Natural killer cell (primary cell): Measurements from ENCODE around the gene CSNK1G1. TPM values are rescaled to one million over a fixed set of nuclear protein-coding genes. Genes with fewer than 3 reads are reported as not detected.

ENCODE experiments used
- ATAC-seq, 3 donors: fragments of 150-1000 bp in 2 of 3; fragments of 200-7000 bp in 1 of 3; cut with Tn5 transposase; 1 replicate in 1 of 3; 2 replicates in 2 of 3; pipeline ENCODE4 v1.10.0; 2021; ENCODE audit warnings: mild to moderate bottlenecking in 2 of 3, moderate library complexity in 2 of 3
- DNase-seq, 2 donors: peaks; one replicate each; pipeline versions ENCODE4 v3.0.0 to v3.0.0-alpha.2; 2013 to 2021; ENCODE audit warnings: mixed read lengths in 1 of 2
- H3K27ac ChIP-seq: one replicate; pipeline ENCODE4 v1.5.1; 2013; ENCODE audit warnings: mild to moderate bottlenecking, low read length
- H3K27me3 ChIP-seq: one replicate; pipeline ENCODE4 v1.6.1; 2013; ENCODE audit warnings: low read length; ENCODE audit not compliant: control insufficient read depth, insufficient read depth
- H3K36me3 ChIP-seq: one replicate; pipeline ENCODE4 v1.6.1; 2013; ENCODE audit warnings: low read length; ENCODE audit not compliant: control insufficient read depth, insufficient read depth
- H3K4me1 ChIP-seq: one replicate; pipeline ENCODE4 v1.6.1; 2013; ENCODE audit warnings: low read length; ENCODE audit not compliant: control insufficient read depth, insufficient read depth
- H3K4me3 ChIP-seq: one replicate; pipeline ENCODE4 v1.5.1; 2013; ENCODE audit warnings: low read length
- H3K9me3 ChIP-seq: one replicate; pipeline ENCODE4 v1.6.1; 2013; ENCODE audit warnings: low read length; ENCODE audit not compliant: control insufficient read depth, insufficient read depth
- H3K27ac Mint-ChIP-seq, 2 donors: one replicate each; pipeline ENCODE4 v1.8.0; 2022; ENCODE audit warnings: mild to moderate bottlenecking in 2 of 2, mixed read lengths in 2 of 2, moderate library complexity in 1 of 2
- H3K27me3 Mint-ChIP-seq, 2 donors: one replicate each; pipeline ENCODE4 v1.8.0; 2022; ENCODE audit warnings: low read depth in 2 of 2, mixed read lengths in 2 of 2
- H3K36me3 Mint-ChIP-seq: one replicate; pipeline ENCODE4 v1.8.0; 2022; ENCODE audit warnings: mixed read lengths
- H3K4me1 Mint-ChIP-seq, 2 donors: one replicate each; pipeline ENCODE4 v1.8.0; 2022; ENCODE audit warnings: mixed read lengths in 2 of 2
- H3K4me3 Mint-ChIP-seq: one replicate; pipeline ENCODE4 v1.8.0; 2022; ENCODE audit warnings: mild to moderate bottlenecking, moderate library complexity, mixed read lengths
- H3K9me3 Mint-ChIP-seq, 2 donors: one replicate each; pipeline ENCODE4 v1.8.0; 2022; ENCODE audit warnings: mixed read lengths in 2 of 2
- WGBS: methylation state at CpG from one replicate; pipeline ENCODE4 v1.1.7; 2013; ENCODE audit warnings: missing lambda C conversion rate; ENCODE audit not compliant: insufficient coverage; 5-methylcytosine and 5-hydroxymethylcytosine counted together
- intact Hi-C: fragments of 100-400 bp; cut with micrococcal nuclease; formaldehyde crosslinking; loops from one replicate; pipeline ENCODE4 v1.14.2; 2022
- total RNA-seq, 4 donors: library from RNA; stranded (reverse); fragments of 120-200 nt in 1 of 4; gene quantifications; one replicate each; pipeline versions ENCODE4 v1.2.3 to v1.2.4, GENCODE V29; 2013 to 2022
- TF ChIP-seq, protein P1 (sequence below): fragments of 200-600 bp; IDR thresholded peaks from one replicate; pipeline ENCODE4 v1.8.0; 2022; ENCODE audit warnings: antibody characterized with exemption

The CSNK1G1 gene
- total RNA-seq, 3 donors from 2014 or later (not counting 1 experiment from before 2014, with no cell fraction given), result 26.2 to 36.8 (median 34.0) TPM

DNA sequence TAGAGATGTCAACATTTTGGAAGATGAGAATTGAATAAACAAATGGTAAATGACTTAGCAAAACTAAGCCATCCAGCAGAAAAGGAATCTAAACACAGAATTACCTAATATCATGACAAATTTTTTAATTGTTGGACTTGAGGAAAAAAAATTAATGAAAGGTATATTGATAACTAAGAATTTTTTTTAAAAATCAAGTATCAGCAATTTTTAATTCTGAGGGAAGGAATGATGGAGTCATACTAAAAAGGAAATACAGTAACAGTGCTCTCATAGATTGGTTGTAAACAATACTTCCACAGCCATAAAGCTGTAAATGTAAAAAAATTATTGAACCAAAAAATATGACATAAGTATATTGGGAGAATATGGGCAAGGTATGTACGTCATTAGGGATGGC lies 68.0 kb downstream of the CSNK1G1 start:
- H3K4me1 ChIP-seq, result no peaks in the 10 kb centered on the region
- ATAC-seq, result no peak
- no peak overlapping the region for H3K27ac ChIP-seq

GRCh38 chr15:64286473-64286872 lies 69.5 kb downstream of the CSNK1G1 start:
- H3K9me3 Mint-ChIP-seq, result no peaks in the 10 kb centered on the region
- TF ChIP-seq, protein P1, sequence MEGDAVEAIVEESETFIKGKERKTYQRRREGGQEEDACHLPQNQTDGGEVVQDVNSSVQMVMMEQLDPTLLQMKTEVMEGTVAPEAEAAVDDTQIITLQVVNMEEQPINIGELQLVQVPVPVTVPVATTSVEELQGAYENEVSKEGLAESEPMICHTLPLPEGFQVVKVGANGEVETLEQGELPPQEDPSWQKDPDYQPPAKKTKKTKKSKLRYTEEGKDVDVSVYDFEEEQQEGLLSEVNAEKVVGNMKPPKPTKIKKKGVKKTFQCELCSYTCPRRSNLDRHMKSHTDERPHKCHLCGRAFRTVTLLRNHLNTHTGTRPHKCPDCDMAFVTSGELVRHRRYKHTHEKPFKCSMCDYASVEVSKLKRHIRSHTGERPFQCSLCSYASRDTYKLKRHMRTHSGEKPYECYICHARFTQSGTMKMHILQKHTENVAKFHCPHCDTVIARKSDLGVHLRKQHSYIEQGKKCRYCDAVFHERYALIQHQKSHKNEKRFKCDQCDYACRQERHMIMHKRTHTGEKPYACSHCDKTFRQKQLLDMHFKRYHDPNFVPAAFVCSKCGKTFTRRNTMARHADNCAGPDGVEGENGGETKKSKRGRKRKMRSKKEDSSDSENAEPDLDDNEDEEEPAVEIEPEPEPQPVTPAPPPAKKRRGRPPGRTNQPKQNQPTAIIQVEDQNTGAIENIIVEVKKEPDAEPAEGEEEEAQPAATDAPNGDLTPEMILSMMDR, result no peak
- H3K4me1 Mint-ChIP-seq, result peaks cover 18 to 23% of the 10 kb centered on the region in 2 donors
- Histone ChIP-seq H3K4me1 (no peaks in the 10 kb centered on the region), H3K27ac (no peak overlapping the region), H3K27me3 (no peaks in the 10 kb centered on the region), H3K9me3 (no peaks in the 10 kb centered on the region), H3K4me3 (no peak overlapping the region), H3K36me3 (no peaks in the 10 kb centered on the region)
- DNase-seq, result no peak
- no peaks in the 10 kb centered on the region for H3K27me3 Mint-ChIP-seq
- no peaks in the 10 kb centered on the region for H3K36me3 Mint-ChIP-seq
- no peak for ATAC-seq
- no peak overlapping the region for H3K4me3 Mint-ChIP-seq
- intact Hi-C loops, result no loop called here
- H3K27ac Mint-ChIP-seq, result peak overlapping the region in 1 of 2 donors; percentile 21

More for the DNA sequence above, 68.0 kb downstream of the CSNK1G1 start:
- H3K36me3 Mint-ChIP-seq, result no peaks in the 10 kb centered on the region
- no peaks in the 10 kb centered on the region for H3K27me3 ChIP-seq
- H3K4me3 Mint-ChIP-seq, result no peak overlapping the region
- no peak overlapping the region for H3K4me3 ChIP-seq
- TF ChIP-seq, protein P1, result no peak
- H3K9me3 Mint-ChIP-seq, result no peaks in the 10 kb centered on the region
- peak overlapping the region in 1 of 2 donors; percentile 25 for H3K27ac Mint-ChIP-seq
- H3K4me1 Mint-ChIP-seq, result peaks cover 18 to 24% of the 10 kb centered on the region in 2 donors
- H3K9me3 ChIP-seq, result no peaks in the 10 kb centered on the region
- no peak for DNase-seq
- no peaks in the 10 kb centered on the region for H3K36me3 ChIP-seq
- no CpG with 5 or more reads among the region's 1 CpG for WGBS
- intact Hi-C loops, result no loop called here
- no peaks in the 10 kb centered on the region for H3K27me3 Mint-ChIP-seq

GRCh38 chr15:64285871-64286270 lies 70.1 kb downstream of the CSNK1G1 start:
- TF ChIP-seq, protein P1, result no peak
- no peaks in the 10 kb centered on the region for H3K36me3 Mint-ChIP-seq
- no peaks in the 10 kb centered on the region for H3K9me3 Mint-ChIP-seq
- H3K4me3 Mint-ChIP-seq, result no peak overlapping the region
- Histone ChIP-seq H3K9me3 (no peaks in the 10 kb centered on the region), H3K4me3 (no peak overlapping the region), H3K27me3 (no peaks in the 10 kb centered on the region), H3K27ac (no peak overlapping the region), H3K4me1 (no peaks in the 10 kb centered on the region), H3K36me3 (no peaks in the 10 kb centered on the region)
- peak overlapping the region; percentile 16 to 21 for H3K27ac Mint-ChIP-seq
- no peak for ATAC-seq
- no peaks in the 10 kb centered on the region for H3K27me3 Mint-ChIP-seq
- peaks cover 18 to 23% of the 10 kb centered on the region in 2 donors for H3K4me1 Mint-ChIP-seq
- intact Hi-C loops, result no loop called here
- WGBS, result 90% methylated on average over 6 of the region's 7 CpGs
- no peak for DNase-seq

- DNase-seq (no peak), ATAC-seq (no peak)
- Histone ChIP-seq H3K36me3 (no peaks in the 10 kb centered on the region), H3K27ac (no peak overlapping the region), H3K4me3 (no peak overlapping the region), H3K4me1 (no peaks in the 10 kb centered on the region), H3K9me3 (no peaks in the 10 kb centered on the region), H3K27me3 (no peaks in the 10 kb centered on the region)
- Mint-ChIP-seq H3K9me3 (no peaks in the 10 kb centered on the region), H3K36me3 (no peaks in the 10 kb centered on the region), H3K27me3 (no peaks in the 10 kb centered on the region), H3K27ac (peak overlapping the region in 1 of 2 donors; percentile 16), H3K4me3 (no peak overlapping the region), H3K4me1 (peaks cover 18 to 23% of the 10 kb centered on the region in 2 donors)
- WGBS, result no CpG with 5 or more reads among the region's 1 CpG
- intact Hi-C loops, result no loop called here
- TF ChIP-seq, protein P1, result no peak
Observed at GRCh38 chr15:64285150-64285549, 70.8 kb downstream of the CSNK1G1 start.
